ENCODE data around the gene ASPN.

ASPN gene

DNA sequence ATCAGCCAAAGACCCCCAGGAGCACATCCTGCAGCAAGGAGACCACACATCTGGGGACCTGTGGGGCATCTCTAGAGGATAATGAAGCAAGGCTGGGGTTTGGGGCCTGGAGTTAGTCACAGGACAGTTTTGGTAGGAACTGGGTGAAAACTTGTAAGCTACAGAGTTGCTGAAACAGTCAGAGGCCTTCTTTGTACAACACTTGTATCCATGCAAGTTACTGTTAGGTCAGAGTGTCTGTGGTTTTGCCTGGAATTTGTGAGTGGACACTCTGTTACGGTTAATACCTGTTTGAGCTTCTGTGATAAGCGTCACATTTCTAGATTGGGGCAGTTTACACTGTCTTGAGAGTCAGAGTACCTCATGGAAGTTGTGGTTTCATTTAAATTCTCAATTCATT is 22.6 kb upstream of the ASPN start:
- DNase-seq (ENCODE audit: low spot score) = no peak

DNA sequence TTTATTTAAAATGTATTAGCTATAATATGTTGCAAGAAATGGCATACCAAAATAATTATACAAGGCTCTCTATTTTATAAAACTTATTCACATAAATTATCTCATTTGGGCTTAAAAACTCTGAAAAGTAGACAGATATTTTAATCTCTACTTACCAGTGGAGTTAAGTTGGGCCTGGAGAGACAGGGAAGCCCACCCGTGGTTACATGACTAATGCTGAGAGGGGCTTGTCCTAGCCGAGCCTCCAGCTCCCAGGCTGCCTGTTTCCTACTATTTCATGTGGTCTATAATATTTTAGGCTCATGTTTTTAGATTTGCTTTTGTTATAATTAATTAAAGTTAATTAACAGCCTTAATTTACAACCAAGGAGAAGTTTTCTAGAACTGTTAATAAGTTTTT is 20.9 kb upstream of the ASPN start:
- DNase-seq (ENCODE audit: low spot score) = no peak

DNA sequence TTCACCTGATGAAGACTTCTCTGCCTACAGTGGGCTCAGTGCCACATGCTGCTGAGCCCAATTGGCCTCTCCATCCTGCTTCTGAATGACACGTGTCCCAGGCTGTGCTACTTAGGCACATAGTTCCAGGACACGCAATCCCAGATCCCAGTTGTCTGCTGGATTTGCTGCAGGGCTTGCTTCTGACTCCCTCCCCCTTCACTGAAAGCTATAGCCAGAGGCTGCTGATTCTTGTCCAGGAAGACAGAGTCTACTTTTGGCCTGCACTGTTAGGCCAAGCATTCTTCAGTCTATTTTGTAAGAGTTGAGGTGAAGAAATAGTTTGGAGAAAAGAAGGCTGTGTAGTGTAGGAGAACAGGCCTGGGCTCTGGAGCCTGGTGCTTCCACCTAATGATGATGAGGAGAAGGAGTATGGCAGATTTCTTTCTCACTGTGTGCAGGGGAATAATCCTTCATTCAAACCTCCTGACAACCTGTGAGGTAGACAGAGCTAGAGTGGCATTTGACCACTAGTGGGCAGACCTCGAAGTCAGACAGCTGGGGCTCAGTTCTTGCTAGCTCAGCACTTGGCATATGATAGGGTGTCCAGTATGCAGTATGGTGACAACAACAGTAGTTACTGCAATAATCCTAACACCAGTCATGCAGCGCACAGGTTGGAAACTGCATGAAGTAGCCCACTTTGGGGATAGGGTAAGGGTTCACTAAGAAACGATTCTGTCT is 19.5 kb upstream of the ASPN start:
- DNase-seq (ENCODE audit: low spot score) = no peak

DNA sequence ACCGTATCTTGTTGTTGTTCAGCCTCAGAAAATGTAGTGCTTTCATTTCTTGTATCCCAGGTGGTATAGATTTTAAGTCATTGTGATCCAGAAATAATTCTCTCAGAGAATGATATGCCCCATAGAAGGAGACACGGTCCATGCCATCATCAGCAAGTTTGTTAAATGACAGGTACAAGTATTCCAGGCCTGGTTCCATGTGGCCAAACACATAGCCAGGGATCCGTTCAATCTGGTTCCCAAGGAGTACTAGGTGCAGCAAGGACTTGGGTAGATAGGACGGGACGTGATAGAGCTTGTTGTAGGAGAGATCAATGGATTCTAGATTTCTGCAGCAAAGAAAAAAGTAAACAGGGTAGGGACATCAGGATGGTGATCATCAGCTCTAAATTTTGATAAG is 18.4 kb upstream of the ASPN start:
- DNase-seq (ENCODE audit: low spot score) = no peak

DNA sequence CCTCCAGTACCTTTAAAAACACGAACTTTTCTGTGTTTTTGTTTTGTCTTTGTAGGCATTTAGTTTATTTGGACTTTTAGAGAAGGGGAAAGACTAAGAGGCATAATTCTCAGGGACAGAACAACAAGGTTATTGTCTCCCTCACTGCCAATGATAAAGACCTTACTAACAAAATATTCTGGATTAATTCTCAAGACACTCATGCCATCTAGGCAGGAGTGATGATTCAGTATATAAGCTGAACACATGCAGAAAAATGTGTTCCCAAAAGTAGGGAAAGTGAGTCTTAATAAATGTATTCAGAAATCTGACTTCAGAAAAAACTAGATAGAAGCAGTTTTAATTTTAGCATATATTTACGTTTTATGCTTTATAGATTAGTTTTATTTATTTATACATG is 17.4 kb upstream of the ASPN start:
- DNase-seq (ENCODE audit: low spot score) = no peak

DNA sequence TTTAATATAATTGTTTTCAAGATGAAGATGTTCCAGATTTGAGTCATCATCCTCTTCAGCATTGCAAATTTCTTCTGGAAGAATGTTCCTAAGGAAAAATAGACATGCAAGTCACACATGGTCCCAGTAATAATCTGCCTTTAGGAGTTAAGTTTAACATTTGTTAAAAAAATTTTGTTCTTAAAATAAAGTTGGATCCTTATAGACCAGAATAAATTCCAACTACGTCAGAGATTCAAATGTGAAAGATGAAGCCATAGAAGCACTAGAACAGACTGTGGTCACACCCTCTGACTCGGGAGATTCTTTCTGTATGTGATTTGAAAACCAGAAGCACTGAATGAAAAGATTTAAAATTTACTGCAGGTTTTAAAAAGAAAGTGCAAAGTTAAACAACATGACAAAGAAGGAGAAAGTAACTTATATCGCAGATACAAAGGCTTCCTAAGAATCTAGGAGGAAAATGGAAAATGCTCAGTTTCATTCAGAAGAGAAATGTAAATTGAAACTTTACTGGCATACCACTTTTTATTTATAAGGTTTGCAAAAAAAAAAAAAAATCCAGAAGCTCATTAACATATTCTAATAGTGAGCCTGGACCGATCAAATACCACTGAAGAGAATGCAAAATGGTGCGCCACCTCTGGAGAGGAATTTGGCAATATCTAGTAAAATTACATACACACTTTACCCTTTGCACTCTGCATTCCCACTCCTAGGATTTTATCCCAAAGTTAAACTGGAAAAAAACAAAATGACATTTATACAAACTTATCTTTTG is 14.3 kb upstream of the ASPN start:
- no peak for DNase-seq (ENCODE audit: low spot score)

DNA sequence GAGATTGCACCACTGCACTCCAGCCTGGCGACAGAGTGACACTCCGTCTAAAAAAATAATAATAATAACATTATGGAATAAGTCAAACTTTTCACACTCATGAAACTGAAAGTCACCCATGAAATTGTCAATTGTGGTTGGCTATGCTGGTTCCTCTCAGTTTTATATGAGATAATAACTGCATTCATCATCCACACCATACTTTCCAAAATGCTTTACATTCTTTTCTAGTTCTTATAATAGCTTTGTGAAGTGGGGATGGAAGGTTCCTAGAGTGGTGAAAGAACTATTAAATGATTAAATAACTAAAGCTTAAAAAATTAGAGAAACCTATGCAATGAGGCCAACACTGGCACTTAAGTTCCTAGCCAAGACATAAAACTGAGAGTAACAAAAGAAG is 12.6 kb upstream of the ASPN start:
- DNase-seq (ENCODE audit: low spot score) = no peak

DNA sequence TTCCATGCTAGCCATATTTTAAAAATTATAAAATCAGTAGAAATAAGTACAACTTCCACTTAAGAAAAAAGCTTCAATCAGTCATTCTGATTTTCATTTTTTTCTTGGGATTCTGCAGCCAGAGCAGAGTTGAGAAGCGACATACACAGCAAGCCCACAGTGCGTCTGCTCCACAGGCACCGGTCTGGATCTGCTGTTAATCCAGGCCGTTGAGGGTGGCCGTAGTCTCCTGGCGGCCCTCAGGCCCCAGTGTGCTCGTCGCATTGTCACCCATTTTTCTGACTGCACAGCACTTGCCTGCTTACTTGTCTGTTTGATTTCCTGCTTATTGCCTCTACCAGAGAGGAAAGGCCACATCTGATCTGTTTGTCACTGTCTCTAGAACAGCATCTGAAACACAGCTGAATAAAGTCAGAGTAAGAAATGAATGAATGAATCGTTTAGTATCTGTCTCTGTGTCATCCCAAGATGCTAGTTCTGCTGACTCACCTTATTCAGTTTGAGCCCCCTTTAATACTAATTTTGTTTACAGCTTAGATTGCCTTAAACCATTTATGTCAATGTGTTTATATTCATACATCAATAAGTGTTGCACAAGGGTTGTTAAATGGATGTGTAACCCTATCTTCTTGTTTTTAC is 11.6 kb upstream of the ASPN start:
- DNase-seq (ENCODE audit: low spot score) = no peak

DNA sequence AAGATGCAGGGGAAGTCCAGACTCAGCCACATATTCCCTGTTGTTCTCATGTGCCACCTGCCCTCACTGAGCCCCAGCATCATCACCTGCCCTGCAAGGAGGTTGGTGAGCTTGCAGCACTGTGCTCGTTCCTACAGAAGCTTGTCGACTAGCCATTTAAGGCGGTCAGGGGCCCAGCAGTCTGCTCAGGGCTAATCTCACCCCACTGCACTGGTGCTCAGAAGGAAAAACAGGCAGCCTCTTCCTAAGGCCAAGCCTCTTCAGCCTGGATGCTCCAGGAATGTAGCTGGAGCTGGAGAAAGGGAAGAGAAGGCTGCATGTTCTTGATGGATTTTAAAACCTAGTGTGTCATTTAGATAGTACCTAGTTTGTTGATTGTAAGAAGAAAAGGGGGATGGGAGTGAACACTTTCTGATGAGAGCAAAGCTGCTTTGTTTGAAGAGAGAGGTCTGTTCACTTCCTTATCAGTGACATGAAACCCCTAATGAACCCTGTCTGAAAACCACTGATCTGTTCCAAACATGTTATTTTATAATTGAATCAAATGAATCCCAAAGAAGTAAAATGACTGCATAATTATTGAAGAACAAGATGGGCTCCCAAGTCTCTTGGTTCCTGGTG is 10.6 kb upstream of the ASPN start:
- no peak for DNase-seq (ENCODE audit: low spot score)

DNA sequence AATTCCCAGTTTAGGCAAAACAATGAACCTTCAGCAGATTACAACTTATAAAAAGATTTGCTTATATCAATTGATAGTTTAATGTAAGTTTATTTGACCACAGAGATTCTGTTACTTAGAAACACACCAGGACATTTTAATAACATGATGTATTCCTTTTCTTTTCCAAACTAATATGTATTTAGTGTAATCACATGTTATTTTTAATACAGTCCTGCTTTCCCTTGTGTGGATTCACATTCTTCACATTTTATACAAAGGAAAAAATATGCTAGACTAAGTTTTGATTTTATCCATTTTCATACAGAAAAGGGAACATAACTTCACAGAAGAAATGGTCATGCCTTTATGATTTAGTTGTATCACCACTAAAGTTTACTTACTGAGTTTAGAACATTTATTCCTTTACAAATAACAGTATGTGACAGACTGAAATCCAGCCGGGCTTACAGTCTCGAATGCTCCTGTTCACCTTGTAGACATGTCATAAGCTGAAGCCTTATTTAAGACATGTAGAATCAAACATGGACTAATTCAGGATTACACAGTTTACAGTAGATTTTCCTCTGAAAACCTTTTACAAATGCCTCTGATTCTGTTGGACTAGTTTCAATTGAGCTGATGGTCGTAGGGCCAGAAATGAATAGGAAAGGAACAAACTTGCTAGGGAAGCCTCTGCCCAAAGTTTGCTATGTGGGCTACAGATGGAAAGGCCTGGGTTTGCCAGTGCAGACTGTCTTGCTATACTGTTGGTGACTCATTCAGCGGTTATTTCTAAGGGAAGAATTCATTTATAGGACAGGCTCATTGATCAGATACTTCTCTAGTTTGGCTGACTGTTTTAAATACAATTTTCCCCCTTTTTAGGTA is 6.6 kb upstream of the ASPN start:
- no peak for DNase-seq (ENCODE audit: low spot score)

DNA sequence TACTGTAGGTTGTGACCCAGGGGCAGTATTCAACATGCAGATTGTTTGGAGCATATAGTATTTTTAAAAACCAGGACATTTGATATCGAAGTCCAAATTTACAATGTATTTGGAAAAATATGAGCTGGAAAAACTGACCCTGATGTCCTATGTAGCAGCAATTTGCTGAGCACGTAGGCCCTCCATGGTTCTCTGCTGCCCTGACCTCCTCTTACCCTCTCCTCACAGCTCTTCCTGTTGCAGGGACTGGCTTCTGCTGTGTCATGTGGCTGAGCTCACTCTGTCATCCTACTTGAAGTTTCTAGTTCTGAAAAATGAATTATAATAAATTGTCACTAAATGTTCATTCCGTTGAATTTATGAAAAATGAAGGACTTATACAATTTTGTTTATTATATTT is 4.1 kb upstream of the ASPN start:
- no peak for DNase-seq (ENCODE audit: low spot score)

DNA sequence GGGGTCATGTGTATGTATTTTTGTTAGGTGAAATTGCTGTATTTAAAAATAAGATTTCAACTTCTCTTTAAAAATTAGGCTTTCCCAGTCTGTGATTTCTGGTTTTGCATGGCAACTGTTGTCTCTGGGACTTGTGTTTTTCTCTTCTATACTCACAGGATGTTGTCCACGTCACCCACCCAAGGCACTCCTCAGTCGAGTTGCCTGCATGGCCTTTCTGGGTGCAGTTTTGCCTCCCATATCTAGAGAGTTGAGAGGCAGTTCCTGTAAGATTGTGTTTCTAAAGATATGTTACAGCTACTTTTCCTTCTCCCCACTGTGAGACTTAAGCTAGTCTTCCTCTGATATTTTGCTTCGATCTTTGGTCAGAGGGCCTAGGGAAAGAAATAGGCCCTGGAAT is 2.3 kb upstream of the ASPN start:
- DNase-seq (ENCODE audit: low spot score) = no peak

DNA sequence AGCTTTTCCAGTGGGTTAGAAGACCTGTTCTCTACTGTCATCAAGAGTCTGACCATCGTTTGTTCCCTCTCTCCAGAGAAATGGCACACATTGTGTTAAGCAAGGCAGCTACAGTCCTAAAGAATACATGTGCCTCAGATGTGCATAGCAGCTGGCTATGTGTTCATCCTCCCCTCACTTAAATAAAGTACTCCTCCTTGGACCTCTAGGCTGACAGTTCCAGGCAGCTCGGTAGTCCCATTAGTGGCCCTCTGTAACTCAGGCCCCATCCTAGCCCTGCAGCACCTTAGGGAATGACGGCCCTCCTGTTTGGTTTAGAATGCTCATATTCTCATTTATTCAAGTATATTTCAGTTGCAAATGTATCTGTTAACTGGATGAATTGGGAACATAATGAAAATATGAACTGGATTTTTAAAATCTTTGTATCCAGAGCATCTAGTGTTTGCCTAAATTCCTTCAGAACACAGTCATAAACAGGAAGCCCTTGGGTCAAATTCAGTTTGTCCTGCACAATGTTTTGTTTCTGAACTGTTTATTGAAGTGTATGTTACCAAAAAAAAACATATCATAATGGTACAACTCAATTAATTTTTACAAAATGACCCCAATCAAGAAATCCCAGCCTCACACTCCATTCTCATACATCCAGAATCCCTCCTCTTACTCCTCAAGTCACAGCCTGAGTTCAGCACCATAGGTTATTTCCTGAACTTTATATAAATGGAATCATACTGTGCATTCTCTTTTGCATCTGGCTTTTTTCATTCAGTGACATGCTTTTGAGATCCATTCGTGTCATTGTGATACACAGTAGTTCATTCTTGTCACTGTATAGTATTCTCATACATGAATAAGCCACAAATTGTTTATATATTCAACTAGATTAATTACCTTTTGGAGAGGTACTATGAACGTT is 1.6 kb upstream of the ASPN start:
- DNase-seq (ENCODE audit: low spot score) = no peak

DNA sequence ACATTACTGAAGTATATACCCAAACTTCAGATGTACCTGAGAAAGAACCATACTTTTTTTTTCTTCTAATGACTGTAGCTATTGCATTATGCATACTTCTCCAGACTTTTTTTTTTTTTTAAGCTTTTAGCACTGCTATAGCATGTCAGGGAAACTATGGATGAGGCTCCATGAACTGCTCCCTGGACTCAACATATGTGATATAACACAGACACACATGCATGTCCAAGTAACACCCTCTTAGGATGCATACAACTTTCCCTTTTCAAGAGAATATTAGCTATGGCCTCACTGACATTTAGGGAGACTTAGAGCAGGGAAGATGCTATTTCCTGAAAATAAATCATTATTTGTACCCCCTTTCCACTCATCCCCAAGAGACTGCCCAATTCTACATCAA is 499 bp upstream of the ASPN start:
- no peak for DNase-seq (ENCODE audit: low spot score)

DNA sequence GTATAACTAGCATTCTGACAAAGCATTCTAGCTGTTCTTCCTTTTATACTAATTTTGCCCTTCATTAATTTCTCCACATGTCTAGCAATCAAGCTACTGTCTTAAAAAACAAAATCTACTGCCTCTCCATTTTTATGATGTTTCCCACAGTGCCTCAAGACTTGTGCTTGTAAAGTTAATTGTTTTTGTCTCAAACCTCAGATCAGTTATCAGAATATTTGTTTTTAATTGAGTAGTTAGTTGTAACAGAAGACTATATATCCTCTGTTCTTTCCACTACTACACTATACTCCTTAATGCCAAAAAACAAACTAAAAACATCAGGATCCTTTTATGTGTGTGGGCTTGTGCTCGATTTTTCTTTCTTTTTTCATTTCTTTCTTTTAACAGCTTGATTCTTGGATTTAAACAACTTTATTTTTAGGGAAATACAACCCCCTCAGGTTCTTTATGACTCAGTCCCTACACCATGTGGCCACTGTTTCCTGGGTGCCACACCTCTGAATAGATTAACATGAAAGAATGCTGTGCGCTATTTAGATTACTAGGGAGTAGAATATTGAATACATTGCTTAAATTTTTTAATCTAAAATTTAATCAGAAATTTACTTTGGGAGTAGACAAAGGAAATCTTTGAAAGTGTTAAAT is 1.2 kb downstream of the ASPN start:
- no peak for DNase-seq (ENCODE audit: low spot score)

DNA sequence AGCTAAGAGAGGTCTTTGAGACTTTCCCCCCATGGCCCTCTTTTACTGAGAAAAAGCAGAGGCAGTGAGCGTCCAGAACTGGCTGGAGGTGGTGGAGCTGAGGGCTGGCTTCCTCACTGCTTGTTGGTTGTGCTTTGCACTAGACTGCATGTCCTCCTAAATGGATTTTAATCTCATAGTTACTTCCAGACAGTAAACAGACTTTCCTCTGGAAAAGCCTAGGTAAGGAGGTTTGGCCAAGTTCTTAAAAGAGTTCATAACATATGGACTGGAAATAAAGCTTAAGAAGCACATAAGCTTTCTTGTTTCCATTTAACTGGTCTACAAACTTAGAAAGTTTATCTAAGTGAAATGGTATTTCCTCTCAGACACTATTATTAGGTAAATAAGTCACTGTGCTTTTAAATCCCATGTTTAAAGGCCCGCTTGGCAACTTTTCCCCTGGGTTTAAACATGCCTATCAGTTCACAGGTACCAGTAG is 2.0 kb downstream of the ASPN start:
- no peak for DNase-seq (ENCODE audit: low spot score)

DNA sequence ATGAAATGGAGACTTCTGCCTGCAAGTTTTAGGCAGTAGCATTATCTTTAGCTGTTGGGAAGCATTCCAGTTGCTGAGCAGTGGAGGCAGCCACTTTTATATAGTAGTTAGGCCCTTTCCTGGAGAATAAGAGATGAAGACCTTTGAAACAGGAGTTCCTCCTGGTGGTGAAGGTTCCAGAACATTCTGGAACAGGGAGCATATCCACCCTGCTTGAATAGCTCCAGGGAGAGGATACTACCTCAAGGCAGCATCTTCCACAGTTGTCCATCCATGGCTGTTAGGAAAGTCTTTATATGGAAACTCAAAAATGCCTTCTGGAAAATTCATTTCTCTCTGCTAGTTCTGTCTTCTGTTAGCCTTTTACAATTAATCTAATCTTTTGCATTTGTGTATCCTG is 3.0 kb downstream of the ASPN start:
- DNase-seq (ENCODE audit: low spot score) = no peak

DNA sequence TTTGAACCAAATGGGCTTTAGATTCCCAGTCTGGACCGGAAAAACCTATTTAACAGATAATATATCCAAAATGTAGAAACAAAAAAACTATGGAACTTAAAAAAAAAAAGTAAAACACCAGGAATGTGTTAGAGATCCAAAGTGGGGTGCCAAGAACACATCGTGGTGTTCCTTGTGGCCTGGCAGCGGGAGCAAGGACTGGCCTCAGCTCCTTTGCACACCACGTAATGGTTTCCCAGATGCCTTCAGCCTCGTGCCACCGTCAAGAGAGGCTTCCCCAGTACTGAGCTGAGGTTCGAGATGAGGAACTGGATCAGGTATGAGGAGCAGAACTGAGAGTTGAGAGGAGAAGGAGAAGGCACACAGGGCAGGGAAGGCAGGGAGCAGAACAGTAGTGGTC is 3.5 kb downstream of the ASPN start:
- no peak for DNase-seq (ENCODE audit: low spot score)

DNA sequence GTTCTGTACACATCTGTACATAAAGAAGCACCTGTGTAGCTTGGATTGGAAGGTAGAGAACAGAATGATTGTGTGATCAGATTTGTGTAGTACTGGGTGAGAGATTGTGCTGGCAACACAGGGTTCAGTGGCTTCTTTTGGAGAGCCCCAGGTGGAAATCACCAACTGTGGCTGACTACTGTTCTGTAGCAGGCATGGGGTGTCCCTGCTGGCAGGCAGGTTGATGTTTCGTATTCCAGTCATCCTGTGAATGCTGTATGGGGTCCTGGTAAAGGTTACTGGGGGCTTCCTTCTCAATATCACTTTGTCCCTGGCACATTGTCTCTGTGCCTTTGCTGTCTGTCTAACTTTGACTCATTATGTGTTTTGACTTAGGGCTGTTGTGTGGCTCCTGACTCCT is 5.3 kb downstream of the ASPN start:
- DNase-seq (ENCODE audit: low spot score) = no peak

DNA sequence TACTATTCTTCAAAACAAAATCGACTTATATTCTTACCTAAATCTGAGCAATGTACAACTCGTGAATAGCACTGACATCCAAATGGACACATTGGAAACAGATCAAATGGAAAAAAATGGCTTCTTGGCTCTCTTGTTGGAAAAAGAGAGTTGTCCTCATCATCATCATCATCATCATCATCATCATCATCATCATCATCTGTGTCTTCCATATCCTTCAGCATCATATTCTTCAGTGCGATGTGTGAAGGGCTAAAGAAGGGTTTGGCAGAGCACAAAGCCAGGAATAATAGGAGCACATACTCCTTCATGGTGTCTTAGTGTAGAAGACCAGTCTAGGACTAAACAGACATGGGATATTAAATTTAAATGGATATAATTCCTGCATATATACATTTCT is 7.7 kb downstream of the ASPN start:
- DNase-seq (ENCODE audit: low spot score) = no peak

Data from hematopoietic multipotent progenitor cell treated with erythropoietin and hydrocortisone succinate and interleukin-3 and kit ligand, for 17 days (in vitro differentiated cells).